NCI-H446 treated with DMSO at 0.1 percent for 48 hours (cell line): Measurements from ENCODE around the gene RXYLT1.
"Not testable (repeated sequence)": the region's sequence is repeated elsewhere in the genome, so short reads cannot be mapped to it uniquely, and the experiment has no call there.

Experiments
- DNase-seq: peaks from one replicate; lab custom pipeline; 2025; lab: John Stamatoyannopoulos, UW

The RXYLT1 gene

GRCh38 chr12:63779498-63780481 is at the start of gene RXYLT1:
TSS of gene RXYLT1 (plus strand) at chr12:63779909. CDS start at chr12:63779961, 52 bp downstream.
- peak; percentile 45 for DNase-seq

GRCh38 chr12:63732779-63733178 is 46.9 kb upstream of the RXYLT1 start:
- DNase-seq, result not testable (repeated sequence)

GRCh38 chr12:63733585-63733984 is 46.1 kb upstream of the RXYLT1 start:
- DNase-seq, result not testable (repeated sequence)

GRCh38 chr12:63740551-63740950 is 39.2 kb upstream of the RXYLT1 start:
- DNase-seq, result not testable (repeated sequence)

- DNase-seq, result not testable (repeated sequence)
These were observed 38.3 kb upstream of the RXYLT1 start for GRCh38 chr12:63741431-63741830.

- not testable (repeated sequence) for DNase-seq
These were observed 35.6 kb upstream of the RXYLT1 start for GRCh38 chr12:63744110-63744509.

- DNase-seq, result not testable (repeated sequence)
These were observed 33.2 kb upstream of the RXYLT1 start for GRCh38 chr12:63746470-63746869.

- not testable (repeated sequence) for DNase-seq
These were observed 32.6 kb upstream of the RXYLT1 start for GRCh38 chr12:63747136-63747535.

GRCh38 chr12:63747553-63747952 is 32.2 kb upstream of the RXYLT1 start:
- DNase-seq, result no peak

GRCh38 chr12:63752283-63752682 is 27.4 kb upstream of the RXYLT1 start:
- DNase-seq, result no peak

- no peak for DNase-seq
These were observed 26.9 kb upstream of the RXYLT1 start for GRCh38 chr12:63752841-63753240.

- DNase-seq, result no peak
These were observed 26.0 kb upstream of the RXYLT1 start for GRCh38 chr12:63753743-63754142.

- DNase-seq, result no peak
These were observed 15.2 kb upstream of the RXYLT1 start for GRCh38 chr12:63764481-63764880.

- no peak for DNase-seq
These were observed 13.2 kb upstream of the RXYLT1 start for GRCh38 chr12:63766498-63766897.

- DNase-seq, result no peak
These were observed 9.3 kb upstream of the RXYLT1 start for GRCh38 chr12:63770375-63770774.

- peak; percentile 5 for DNase-seq
These were observed 2.4 kb upstream of the RXYLT1 start for GRCh38 chr12:63777340-63777739.

- DNase-seq, result no peak
These were observed 2.8 kb downstream of the RXYLT1 start for GRCh38 chr12:63782466-63782865.

- DNase-seq, result no peak
These were observed 7.6 kb downstream of the RXYLT1 start for GRCh38 chr12:63787306-63787705.

GRCh38 chr12:63790608-63790945 is 10.9 kb downstream of the RXYLT1 start:
- DNase-seq, result no peak

- DNase-seq, result peak; percentile 92
These were observed 12.6 kb downstream of the RXYLT1 start for GRCh38 chr12:63792338-63792737.

- DNase-seq, result no peak
These were observed 15.5 kb downstream of the RXYLT1 start for GRCh38 chr12:63795032-63795687.

GRCh38 chr12:63795944-63796343 is 16.2 kb downstream of the RXYLT1 start:
- no peak for DNase-seq

- DNase-seq, result peak; percentile 12
These were observed 22.4 kb downstream of the RXYLT1 start for GRCh38 chr12:63802012-63802608.
